ENCODE measurements around the gene SKP1. TPM values are rescaled to one million over a fixed set of nuclear protein-coding genes. Genes with fewer than 3 reads are reported as not detected.

The SKP1 gene
- polyA plus RNA-seq, 1 of the 3 experiments (the other 2 are of a cell fraction): 407 TPM

DNA sequence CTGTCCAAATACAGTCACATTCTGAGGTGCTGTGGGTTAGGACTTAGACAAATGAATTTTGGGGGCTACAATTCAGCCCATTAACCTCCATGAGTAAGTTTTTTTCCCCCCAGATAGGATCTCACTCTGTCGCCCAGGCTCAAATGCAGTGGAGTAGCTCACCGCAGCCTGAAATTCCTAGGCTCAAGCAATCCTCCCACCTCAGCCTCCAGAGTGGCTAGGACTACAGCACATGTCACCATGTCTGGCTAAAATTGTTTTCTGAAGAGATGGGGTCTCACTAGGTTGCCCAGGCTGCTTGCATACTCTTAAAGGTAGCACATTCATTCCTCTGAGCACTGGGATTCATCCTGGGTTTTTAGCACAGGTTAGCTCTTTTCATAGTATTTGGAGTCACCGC lies 26.9 kb upstream of the SKP1 start:
- no peaks in the 10 kb centered on the region for H3K9me3 ChIP-seq
- peaks cover 95% of the 10 kb centered on the region for H3K79me2 ChIP-seq (ENCODE audit: insufficient read depth)
- no peak overlapping the region for H2AFZ ChIP-seq (ENCODE audit: low read depth)
- DNase-seq: no peak
- H3F3A ChIP-seq (replicated peaks; ENCODE audit: insufficient read depth): peaks cover 8% of the 10 kb centered on the region
- peaks cover 52 to 75% of the 10 kb centered on the region in 2 experiments for H3K36me3 ChIP-seq (replicated peaks in 1 of 2; ENCODE audit: control insufficient read depth in 1 of 2, insufficient read depth in 2 of 2, low read length in 1 of 2)
- H3K9me2 ChIP-seq: no peaks in the 10 kb centered on the region
- H3K27ac ChIP-seq (ENCODE audit: low read depth in 2 of 2, low read length in 1 of 2): no peak overlapping the region
- TF ChIP-seq GATA2 (CRISPR knock-in tag; IDR thresholded peaks at IDR 0.05) (no peak), YY1 (IDR thresholded peaks at IDR 0.05; ENCODE audit: low read depth) (no peak), ELF1 (IDR thresholded peaks at IDR 0.05) (no peak), EZH2phosphoT487 (IDR thresholded peaks at IDR 0.05; ENCODE audit: borderline replicate concordance, low read depth) (no peak), FOXM1 (IDR thresholded peaks at IDR 0.05; ENCODE audit: low read depth) (no peak), NFIC (IDR thresholded peaks at IDR 0.05; ENCODE audit: borderline replicate concordance) (no peak), POLR2AphosphoS5 (IDR thresholded peaks at IDR 0.05; ENCODE audit: low read depth, low read length) (no peak), MEF2A (IDR thresholded peaks at IDR 0.05; ENCODE audit: borderline replicate concordance, low read depth) (no peak), EP300 (IDR thresholded peaks at IDR 0.05; ENCODE audit: borderline replicate concordance in 1 of 2, low read depth in 1 of 2, low read length in 1 of 2) (no peak), FOSL2 (IDR thresholded peaks at IDR 0.05; ENCODE audit: borderline replicate concordance, low read depth) (no peak), SIN3A (IDR thresholded peaks at IDR 0.05; ENCODE audit: borderline replicate concordance, low read depth, low read length) (no peak), MXI1 (IDR thresholded peaks at IDR 0.05; ENCODE audit: low read depth, low read length) (no peak), FOXJ3 (CRISPR knock-in tag; IDR thresholded peaks at IDR 0.05) (no peak), SMC3 (IDR thresholded peaks at IDR 0.05; ENCODE audit: low read depth, low read length) (no peak)
- TF ChIP-seq, protein P1, sequence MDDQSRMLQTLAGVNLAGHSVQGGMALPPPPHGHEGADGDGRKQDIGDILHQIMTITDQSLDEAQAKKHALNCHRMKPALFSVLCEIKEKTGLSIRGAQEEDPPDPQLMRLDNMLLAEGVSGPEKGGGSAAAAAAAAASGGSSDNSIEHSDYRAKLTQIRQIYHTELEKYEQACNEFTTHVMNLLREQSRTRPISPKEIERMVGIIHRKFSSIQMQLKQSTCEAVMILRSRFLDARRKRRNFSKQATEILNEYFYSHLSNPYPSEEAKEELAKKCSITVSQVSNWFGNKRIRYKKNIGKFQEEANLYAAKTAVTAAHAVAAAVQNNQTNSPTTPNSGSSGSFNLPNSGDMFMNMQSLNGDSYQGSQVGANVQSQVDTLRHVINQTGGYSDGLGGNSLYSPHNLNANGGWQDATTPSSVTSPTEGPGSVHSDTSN (IDR thresholded peaks at IDR 0.05): no peak
- TF ChIP-seq, protein P2, sequence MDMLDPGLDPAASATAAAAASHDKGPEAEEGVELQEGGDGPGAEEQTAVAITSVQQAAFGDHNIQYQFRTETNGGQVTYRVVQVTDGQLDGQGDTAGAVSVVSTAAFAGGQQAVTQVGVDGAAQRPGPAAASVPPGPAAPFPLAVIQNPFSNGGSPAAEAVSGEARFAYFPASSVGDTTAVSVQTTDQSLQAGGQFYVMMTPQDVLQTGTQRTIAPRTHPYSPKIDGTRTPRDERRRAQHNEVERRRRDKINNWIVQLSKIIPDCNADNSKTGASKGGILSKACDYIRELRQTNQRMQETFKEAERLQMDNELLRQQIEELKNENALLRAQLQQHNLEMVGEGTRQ (IDR thresholded peaks at IDR 0.05; ENCODE audit: borderline replicate concordance, low read depth, low read length): no peak
- TF ChIP-seq, protein P3, sequence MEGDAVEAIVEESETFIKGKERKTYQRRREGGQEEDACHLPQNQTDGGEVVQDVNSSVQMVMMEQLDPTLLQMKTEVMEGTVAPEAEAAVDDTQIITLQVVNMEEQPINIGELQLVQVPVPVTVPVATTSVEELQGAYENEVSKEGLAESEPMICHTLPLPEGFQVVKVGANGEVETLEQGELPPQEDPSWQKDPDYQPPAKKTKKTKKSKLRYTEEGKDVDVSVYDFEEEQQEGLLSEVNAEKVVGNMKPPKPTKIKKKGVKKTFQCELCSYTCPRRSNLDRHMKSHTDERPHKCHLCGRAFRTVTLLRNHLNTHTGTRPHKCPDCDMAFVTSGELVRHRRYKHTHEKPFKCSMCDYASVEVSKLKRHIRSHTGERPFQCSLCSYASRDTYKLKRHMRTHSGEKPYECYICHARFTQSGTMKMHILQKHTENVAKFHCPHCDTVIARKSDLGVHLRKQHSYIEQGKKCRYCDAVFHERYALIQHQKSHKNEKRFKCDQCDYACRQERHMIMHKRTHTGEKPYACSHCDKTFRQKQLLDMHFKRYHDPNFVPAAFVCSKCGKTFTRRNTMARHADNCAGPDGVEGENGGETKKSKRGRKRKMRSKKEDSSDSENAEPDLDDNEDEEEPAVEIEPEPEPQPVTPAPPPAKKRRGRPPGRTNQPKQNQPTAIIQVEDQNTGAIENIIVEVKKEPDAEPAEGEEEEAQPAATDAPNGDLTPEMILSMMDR (IDR thresholded peaks at IDR 0.05): no peak
- TF ChIP-seq, protein P4, sequence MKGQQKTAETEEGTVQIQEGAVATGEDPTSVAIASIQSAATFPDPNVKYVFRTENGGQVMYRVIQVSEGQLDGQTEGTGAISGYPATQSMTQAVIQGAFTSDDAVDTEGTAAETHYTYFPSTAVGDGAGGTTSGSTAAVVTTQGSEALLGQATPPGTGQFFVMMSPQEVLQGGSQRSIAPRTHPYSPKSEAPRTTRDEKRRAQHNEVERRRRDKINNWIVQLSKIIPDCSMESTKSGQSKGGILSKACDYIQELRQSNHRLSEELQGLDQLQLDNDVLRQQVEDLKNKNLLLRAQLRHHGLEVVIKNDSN (IDR thresholded peaks at IDR 0.05; ENCODE audit: borderline replicate concordance, low read depth): no peak
- no peak overlapping the region for H3K4me2 ChIP-seq
- H3K9ac ChIP-seq: no peak overlapping the region
- H4K20me1 ChIP-seq (ENCODE audit: insufficient read depth): peaks cover 50% of the 10 kb centered on the region
- no peak overlapping the region for H3K4me3 ChIP-seq (ENCODE audit: low read depth in 2 of 2, low read length in 1 of 2)
- ChIA-PET CTCF (interaction anchor here (0.9 to 5.6 kb wide), 4 partner anchors 16 to 86 kb away, joined by 3 to 25 read pairs (median 8); no protein-coding TSS in a partner anchor), POLR2A (no interaction called here)
- H3K27me3 ChIP-seq (ENCODE audit: insufficient read depth): no peaks in the 10 kb centered on the region
- peaks cover 0 to 3% of the 10 kb centered on the region in 2 experiments; a peak in 2 of 4 replicates for H3K4me1 ChIP-seq (ENCODE audit: control insufficient read depth in 1 of 2, insufficient read depth in 2 of 2, low read depth in 1 of 2, low read length in 1 of 2)
- WGBS (ENCODE audit: low lambda C conversion rate): 96% methylated on average over 3 of the region's 3 CpGs
